GM18498 (cell line): Measurements from ENCODE around the gene CDK5RAP2.

Experiments used
- ATAC-seq: cut with Tn5 transposase; IDR thresholded peaks from one replicate; pipeline ENCODE4 v1.9.1; 2021; ENCODE audit warnings: mild to moderate bottlenecking, moderate library complexity; ENCODE audit not compliant: unreplicated experiment

The CDK5RAP2 gene

DNA sequence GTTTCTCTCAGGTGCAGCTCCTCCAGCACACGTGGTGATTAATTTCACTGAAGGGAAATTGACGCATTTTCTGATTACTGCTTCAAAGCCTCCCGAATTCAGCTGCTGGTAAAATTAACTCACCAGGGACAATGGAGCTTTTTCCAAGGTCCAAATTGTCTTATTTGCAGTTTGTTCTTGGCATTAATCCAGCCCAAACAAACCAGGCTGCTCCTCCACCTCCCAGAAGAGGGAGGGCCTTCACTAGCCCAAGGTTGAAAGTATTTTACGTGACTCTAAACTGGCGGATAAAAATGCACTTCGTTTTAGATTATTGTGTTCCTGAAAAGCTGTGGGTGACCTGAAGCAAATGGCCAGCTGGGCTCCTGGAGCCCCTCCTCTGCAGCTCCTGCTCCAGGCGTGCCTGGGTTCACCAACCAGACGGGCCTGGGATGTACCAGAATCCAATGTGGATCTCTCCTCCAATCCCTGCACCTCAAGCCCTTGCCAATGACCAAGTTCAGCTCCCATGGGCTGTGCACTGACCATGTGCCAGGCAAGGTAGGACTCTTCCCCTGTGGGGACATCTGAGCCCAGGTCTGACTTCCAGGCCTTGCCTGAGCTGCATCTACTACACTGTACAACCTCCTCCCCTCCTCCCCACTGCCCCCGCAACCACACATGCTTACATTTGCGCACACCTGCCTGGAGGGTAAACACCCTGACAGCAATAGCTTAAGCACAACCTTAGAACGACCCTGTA is 193.4 kb downstream of the CDK5RAP2 start:
- no peak for ATAC-seq

DNA sequence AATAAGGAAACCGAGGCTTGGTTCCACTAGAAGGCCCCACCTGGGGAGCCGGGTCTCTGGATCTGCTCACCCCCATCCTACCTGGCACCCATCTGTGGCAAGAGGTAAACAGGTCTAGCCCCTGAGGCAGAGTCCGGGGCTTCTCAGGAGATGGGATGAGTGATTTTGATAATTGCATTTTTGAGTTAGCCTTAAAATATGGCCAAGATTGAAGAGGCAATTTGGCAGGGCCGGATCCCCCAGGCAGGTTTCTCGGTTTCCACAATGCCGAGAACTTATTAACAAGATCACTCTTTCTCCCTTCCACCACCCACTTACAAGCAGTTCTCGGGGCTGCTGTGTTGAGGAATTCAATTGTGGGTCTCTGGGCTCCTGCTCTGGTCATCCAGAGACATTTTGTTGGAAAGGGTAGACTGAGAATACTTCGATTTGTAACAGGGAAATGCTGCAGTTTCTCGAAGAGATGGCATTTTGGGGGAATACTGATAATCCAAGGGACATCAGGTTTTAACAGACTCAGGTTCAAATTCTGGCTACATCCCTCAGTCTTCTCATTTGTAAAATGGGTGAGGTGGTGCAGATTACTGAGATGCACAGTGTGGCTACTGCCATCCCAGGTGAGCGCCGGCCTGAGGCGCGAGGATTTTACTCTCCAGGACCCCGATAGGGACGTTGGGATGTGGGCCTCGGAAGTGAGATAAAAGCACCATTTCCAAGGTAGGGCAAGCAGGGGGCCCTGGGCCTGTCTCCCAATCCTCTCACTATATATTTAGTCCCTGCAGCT is 194.2 kb downstream of the CDK5RAP2 start:
- no peak for ATAC-seq

DNA sequence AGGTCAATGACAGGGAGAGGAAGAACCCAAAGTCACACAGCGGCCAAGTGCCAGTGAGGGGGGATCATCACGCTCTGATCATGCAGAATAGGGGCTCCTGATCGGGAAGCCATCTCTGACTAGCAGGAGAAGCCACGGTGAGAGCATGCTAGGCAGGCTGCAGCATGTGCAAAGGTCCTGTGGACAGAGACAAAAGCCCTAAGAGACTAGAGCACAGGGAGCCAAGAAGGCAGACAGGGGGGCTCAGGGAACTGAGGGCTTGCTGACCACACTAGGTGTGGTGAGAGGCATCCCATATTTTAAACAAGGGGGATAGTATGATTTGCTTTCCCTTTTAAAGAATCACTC is 195.1 kb downstream of the CDK5RAP2 start:
- ATAC-seq: no peak

DNA sequence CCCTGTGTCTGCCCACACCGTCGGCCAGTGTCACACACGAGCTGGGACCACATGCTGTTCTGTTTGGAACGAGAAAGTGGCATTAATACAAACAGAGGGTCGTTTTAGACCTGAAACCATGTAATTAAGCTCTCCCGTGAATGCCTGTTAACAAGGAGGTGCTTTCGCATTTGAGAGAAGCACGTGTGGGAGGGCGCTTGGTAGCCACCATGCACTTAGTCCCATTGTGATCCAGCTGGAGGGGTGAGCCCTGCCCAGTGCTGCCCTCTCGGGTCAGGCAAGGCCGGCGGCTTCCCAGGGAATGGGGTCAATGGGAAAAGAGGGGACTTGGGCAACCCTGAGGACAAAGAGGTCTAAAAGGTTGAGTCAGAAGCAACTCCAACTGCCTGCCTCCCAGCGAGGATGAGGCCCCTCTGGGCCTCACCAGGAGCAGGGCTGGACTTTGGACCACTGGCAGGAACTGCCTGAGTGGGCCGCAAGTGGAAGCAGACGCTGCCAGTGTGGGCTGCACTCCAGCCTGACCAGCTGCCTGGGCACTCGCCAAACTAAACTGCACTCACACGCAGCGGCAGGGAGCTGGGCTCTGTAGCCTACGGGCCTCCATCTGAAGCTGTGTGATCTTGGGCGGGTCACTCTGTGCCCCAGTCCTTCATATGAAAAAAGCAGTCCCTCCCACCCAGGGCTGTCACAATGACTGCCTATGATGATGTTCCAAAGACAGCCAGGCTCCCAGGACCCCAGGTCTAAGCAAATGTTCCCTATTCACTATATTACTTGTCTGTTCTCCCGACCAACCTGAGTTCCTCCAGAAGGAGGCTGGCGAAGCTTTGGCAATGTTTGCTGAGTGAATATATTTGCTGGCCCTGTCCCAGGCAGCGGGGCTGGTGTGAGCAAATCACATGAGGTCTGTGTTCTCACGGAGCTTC is 195.7 kb downstream of the CDK5RAP2 start:
- no peak for ATAC-seq

DNA sequence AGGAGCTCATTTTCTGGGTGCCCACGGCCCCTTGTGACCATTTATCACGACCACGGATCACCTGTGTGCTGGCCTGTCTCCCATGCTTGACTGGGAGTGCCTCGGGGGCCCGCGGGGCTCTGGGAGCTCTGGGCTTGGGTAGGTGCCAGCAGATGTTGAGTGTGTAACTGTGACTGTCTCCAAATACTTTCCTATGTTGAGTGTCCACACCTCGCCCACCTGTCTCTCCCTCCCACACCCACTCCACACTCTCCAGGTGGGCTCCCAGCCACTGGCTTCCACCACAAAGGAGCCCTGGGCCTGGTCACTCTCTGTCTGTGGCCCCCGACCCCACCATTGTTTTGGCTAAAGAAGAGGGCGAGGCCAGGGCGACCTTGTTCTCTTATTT is 196.4 kb downstream of the CDK5RAP2 start:
- ATAC-seq: no peak

DNA sequence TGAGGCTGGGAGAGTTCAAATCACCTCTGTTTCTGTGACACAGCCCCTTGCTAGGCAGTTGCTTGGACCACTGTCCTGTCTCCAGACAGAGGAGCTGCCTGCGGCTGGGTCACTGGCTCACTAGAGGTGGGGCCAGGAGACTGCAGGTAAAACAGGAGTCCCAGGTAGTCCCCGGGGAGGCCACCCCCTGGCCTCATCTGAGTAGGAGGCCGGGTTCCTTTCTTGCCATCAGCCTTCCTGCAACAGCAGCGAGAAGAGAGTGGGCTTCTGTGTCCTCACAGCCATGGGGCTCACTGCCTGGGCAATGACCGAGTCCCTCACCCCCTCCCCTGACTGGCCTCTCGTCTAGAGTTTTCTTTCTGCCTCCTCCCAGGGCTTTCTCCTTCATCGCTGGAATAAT is 197.5 kb downstream of the CDK5RAP2 start:
- no peak for ATAC-seq

DNA sequence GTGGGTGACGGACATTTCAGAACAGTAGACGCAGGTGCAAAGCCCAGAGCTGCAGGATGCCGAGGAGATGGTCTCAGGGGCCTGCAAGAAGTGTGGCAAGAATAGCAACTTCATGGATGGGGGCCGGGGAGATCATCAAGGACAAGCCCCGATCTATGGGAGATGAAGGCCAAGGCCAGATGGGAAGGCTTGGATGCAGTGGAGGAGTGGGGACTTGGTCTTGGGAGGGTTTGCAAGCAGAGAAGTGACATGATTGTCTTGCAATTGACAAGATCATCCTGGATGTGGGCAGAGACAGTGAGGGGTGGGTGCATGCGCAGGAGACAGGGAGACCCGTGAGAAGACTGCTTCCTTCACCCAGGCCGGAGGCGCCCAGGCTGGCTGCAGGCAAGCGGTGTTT is 198.1 kb downstream of the CDK5RAP2 start:
- ATAC-seq: no peak

DNA sequence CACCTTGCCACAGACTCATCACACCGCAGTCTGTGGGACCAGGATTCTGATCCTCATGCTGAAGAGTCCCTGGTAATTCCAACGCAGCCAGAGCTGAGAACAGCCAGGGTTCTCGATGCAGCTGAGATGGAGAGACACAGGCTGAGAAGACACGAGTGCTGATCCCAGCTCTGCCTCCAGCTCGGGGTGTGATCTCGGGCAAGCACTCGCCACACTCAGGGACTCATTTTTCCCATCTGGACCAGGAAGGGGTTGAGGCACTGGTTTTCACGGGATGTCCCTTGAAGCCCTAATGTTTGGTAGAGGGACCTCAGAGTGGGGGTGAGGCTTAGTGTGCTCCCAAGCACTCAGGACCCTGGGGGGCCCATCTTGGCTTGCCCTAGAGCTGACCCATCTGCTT is 200.4 kb downstream of the CDK5RAP2 start:
- ATAC-seq: no peak

DNA sequence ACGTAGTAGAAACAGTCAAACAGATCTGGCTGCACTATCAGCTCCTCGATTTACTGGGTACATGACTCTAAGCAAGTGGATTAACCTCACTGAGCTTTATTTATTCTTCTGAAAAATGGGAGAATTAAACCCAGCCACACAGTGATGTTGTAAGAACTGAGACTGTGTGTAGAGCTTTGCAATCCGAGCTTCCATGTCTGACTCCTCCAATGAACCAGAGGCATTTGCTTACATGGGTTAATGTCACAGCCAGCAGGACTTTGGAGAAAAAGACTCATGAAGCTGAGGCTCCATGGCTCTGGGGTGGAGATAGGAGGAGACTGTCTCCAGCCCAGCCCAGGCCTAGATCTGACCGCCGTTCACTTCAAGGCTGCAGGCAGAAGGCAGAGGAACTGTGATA is 201.3 kb downstream of the CDK5RAP2 start:
- no peak for ATAC-seq

DNA sequence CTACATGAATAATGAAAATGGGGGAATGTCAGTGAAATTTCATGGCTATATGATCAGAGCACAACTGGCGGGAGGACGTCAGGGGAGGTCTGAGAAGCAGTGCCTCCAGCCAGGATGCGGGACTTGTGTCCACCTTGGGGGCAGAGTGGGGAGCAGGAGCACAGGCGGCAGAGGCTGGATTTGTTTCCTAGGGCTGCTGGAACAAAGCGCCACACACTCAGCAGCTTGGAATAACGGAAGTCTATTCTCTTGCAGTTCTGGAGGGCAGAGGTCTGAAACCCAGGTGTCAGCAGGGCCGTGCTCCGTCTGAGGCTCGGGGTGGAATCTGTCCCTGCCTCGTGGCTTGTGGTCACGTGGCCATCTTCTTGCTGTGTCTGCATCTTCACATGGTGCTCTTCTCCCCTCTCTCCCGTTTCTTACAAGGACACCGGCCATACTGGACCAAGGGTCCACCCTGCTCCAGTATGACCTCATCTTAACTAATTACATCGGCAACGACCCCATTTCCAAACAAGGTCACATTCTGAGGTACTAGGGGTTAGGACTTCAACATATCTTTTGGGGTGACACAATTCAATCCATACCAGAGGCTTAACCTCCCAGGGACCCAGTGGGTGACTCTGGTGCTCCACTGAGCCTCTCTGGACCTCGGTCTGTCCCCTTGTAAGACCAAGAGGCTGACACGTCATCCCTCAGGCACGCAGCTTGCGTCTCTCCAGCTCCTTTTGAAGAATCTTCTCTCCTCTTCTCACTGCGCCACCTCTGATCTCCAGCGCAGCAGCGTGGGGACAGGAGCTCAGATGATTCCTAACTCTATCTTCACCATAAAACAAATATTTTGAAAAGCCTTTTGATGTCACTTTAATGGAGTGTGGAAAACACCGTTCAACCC is 202.5 kb downstream of the CDK5RAP2 start:
- ATAC-seq: no peak

DNA sequence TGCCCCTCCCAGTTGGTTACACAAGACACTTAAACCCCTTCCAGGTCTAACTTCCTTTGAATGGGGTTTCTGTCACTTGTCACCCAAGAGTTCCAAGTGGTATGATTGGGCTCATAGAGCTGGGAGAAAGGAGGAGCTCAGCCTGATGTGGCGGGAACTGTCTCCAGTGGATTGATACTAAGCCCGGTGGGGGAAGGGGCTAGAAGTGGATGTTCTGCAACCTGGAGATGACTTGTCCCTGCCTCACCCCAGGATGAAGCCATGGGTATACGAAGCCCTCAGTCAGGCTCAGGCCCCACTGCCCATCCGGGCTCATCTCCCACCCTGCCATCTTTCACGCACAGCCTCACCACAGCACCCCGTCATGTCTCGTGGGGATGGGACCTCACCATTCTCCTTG is 203.9 kb downstream of the CDK5RAP2 start:
- no peak for ATAC-seq

DNA sequence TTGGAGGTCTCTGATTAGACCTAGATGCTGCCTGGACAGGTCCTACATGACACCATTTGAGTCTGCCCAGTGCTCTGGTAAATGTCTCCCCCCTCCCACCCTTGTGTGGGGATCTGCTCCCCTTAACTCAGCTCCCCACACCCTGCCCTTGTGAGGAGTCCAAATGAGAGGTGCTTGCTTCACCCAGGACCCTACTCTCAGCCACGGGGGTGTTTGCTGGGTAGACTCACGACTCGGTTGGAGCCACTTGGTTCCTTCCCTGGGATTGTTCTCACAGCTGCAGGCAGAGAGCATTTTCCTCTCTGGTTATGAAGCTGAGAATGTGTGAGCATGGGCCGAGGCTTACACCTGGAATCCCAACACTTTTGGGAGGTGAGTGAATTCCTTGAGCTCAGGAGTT is 204.7 kb downstream of the CDK5RAP2 start:
- no peak for ATAC-seq

DNA sequence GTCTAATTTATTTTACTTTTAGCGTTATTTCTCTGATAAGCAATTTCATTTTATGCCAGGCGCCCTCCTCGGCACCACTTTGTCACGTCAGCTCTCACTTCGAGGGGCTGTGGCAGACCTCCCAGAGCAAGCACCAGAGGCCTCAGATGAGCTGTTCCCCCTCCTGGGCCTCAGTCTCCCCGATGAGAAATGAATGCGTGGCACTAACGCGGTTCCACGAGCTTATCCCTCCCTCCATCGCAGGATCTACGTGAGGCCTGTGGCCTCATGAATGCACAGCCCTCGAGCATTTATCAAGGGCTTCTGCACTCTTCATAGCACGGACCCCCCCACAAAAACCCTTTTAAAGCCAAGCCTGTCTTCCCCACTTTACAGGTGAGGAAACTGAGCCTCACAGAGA is 205.2 kb downstream of the CDK5RAP2 start:
- no peak for ATAC-seq

DNA sequence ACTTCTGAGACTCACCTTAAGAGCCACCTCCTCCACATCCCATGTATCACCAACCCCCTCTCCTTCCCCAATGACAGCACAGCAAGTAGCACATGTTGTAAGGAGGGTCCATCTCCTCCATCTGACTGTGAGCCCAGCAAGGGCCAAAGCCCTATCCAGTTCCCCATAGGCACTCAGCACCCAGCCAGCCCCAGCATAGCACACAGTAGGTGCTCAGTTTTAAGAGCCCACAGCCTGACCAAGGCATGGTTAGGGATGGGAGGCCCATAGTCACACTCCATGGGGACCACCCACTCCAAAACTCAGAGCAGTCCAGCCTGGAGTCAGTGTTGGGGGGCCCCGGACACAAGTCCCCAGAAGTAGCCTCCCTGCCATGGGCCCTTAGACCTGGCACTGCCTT is 205.7 kb downstream of the CDK5RAP2 start:
- ATAC-seq: no peak

DNA sequence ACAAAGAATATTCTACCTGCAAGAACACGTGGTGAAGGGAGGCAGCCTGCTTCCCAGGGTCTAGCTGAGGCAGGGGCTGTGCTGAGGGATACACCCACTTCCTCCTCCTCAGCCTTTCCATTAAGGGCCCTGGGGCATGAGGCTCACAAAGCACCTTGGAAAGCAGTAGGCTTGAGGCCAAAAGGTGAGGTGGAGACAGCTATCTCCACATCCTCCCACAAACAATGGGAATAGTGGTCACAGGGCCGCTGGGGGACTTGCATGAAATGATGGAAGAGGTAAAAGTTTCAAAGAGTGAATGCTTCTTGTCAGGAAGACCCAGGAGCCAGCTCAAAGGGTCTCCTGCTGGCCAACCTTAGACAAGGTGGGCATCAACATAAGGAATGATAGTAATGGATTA is 207.9 kb downstream of the CDK5RAP2 start:
- no peak for ATAC-seq

DNA sequence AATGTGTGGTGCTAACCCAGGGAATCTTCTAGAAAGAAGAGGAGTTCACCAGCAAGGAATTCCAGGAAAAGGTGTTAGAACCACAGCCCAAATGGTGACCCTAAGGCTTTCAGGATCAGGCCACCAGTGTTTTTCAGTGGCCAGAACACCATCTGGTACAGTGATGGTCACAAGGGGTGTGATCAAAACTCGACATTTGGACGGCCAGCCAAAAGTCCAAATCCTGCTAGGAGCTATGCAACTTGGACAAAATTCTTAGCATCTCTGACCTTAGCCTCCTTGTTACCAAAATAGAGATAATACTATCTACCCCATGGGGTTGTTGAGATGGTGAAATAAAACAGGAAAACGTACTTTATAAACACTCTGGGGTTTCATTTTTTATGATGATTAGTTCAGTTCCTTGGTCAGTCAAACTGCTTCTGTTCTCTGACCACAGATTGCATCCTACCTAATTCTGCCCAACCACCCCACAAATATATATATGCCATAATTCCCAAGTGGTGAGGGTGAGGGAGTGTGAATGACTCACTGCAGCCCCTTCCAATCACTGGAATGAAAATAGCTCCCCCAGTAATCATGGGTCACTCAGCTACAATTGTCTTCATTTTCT is 210.3 kb downstream of the CDK5RAP2 start:
- no peak for ATAC-seq

DNA sequence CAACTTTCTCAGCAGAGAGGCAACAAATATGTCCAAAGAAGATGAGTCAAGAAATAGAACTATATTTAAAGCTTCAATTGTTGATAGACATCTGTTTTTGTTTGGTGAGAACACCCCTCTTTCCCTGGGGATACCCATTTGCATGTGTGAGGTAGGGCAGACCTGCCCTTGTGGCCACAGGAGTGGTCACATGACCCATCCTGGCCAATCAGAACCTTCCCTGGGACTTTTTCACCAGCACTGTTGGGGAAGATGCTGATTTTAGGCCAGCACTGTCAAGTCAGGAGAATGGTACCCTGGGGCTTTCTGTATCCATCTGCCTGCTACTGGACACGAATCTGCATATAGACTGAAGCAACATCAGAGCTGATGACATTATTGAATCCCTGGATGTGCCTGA is 211.2 kb downstream of the CDK5RAP2 start:
- no peak for ATAC-seq

DNA sequence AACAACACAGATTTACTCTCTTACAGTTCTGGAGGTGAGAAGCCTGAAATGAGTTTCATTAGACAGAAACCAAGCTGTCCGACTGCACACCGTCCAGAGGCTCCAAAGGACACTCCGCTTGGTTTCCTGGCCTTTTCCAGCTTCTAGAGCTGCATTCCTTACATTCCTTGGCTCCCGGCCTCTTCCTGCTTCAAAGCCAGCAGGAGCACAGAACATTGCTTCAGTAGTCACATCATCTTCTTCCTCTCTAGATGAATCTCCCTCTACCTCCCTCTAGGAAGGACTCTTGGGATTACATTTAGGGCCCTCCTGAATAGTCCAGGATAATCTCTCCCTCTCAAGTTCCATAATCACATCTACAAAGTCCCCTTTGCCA is 213.3 kb downstream of the CDK5RAP2 start:
- ATAC-seq: no peak

DNA sequence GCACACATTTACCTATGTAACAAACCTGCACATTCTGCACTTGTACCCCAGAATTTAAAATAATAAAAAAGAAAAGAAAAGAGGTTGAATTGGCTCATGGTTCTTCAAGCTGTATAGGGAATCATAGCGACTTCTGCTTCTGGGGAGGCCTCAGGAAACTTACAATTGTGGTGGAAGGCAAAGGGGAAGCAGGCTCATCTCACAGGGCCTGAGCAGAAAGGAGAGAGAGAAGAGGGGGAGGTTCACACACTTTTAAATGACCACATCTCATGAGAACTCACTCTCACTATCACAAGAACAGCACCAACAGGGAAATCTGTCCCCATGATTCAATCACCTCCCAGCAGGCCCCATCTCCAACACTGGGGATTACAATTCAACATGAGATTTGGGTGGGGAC is 214.6 kb downstream of the CDK5RAP2 start:
- no peak for ATAC-seq

DNA sequence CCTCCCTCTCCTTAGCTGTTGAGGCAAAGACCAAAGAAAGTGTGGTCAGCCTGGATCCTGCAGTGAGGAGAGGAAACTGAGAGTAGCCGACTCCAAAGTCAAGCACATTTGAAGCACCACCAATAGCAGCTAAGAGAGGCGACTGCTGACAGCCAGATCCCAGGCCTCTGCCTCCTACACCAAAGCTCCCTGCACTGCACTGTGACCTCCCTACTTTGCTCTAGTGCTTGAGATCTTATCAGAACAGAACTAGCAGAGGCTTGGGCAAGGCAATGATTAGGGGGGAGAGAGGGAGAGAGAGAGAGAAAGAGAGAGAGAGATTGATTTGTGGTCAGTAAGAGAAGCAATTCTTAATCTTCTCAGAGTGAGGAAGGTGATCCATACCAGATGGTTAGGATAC is 216.3 kb downstream of the CDK5RAP2 start:
- no peak for ATAC-seq
